ENCODE results near the gene ZNF563.

Gene ZNF563

GRCh38 chr19:12270854-12271253, 62.6 kb downstream of the ZNF563 start:
- TF ChIP-seq CTCF (IDR thresholded peaks at IDR 0.05; ENCODE audit: extremely low read depth, missing control alignments) = no peak
- DNase-seq (ENCODE audit: low spot score) = no peak

Data from GM20000 (cell line).